ENCODE data around the gene PROC.

The PROC gene

DNA sequence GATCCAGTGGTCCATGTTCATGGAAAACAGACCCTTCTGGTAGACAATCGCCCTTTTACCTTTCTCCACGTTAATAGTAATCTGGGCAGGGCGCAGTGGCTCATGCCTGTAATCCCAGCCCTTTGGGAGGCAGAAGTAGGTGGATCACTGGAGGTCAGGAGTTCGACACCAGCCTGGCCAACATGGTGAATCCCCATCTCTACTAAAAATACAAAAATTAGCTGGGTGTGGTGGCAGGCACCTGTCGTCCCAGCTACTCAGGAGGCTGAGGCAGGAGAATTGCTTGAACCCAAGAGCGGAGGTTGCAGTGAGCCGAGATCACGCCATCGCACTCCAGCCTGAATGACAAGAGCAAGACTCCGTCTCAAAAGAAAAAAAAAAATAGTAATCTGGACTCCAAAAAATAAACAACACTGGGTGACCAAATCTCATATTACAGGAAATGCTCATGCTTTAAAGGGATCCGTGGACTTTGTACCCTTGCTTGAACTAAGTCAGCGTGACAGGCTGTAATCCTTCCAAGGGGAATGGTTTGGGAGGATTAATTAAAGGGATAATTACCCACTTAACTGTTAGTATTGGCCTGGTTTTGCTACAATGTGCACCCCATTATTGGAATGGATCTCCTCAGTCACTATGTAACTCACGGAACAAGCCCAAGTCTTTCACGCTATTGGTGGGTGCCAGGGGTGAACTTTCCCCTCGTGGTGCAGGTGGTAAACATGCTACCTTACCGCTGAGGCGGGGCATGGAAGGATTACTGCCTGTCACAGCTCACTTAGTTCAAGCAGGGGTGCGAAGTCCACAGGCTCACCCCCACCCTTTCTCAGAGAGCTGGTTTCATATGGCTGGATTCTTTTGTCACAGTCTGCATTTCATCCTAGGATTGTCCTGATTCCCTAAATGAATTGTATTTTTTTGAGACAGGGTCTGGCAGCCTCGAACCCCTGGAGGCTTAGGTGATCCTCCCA lies 36.7 kb downstream of the PROC start:
- Histone ChIP-seq H3K9ac (ENCODE audit: low read length in 5 of 5) (no peak overlapping the region), H3K27ac (ENCODE audit: low read depth, low read length) (no peak overlapping the region), H3K4me1 (ENCODE audit: control insufficient read depth in 5 of 5, insufficient read depth in 5 of 5, low read length in 5 of 5) (no peaks in the 10 kb centered on the region), H3K27me3 (ENCODE audit: control insufficient read depth in 5 of 5, insufficient read depth in 4 of 5, low read length in 5 of 5) (no peaks in the 10 kb centered on the region), H3K9me3 (ENCODE audit: control insufficient read depth in 5 of 5, low read length in 5 of 5) (no peaks in the 10 kb centered on the region), H3K36me3 (ENCODE audit: control insufficient read depth in 5 of 5, insufficient read depth in 5 of 5, low read length in 5 of 5) (peaks cover 0 to 6% (median 0%) of the 10 kb centered on the region in 5 donors), H3K4me3 (ENCODE audit: low read depth in 1 of 5, low read length in 5 of 5) (no peak overlapping the region)

GRCh38 chr2:127455566-127456493 lies 37.6 kb downstream of the PROC start:
- Histone ChIP-seq H3K36me3 (ENCODE audit: control insufficient read depth in 5 of 5, insufficient read depth in 5 of 5, low read length in 5 of 5) (peaks cover 0 to 6% (median 0%) of the 10 kb centered on the region in 5 donors), H3K27ac (ENCODE audit: low read depth, low read length) (no peak overlapping the region), H3K9ac (ENCODE audit: low read length in 5 of 5) (no peak overlapping the region), H3K9me3 (ENCODE audit: control insufficient read depth in 5 of 5, low read length in 5 of 5) (no peaks in the 10 kb centered on the region), H3K4me3 (ENCODE audit: low read depth in 1 of 5, low read length in 5 of 5) (no peak overlapping the region), H3K27me3 (ENCODE audit: control insufficient read depth in 5 of 5, insufficient read depth in 4 of 5, low read length in 5 of 5) (no peaks in the 10 kb centered on the region), H3K4me1 (ENCODE audit: control insufficient read depth in 5 of 5, insufficient read depth in 5 of 5, low read length in 5 of 5) (no peaks in the 10 kb centered on the region)

- Histone ChIP-seq H3K9ac (ENCODE audit: low read length in 5 of 5) (no peak overlapping the region), H3K27me3 (ENCODE audit: control insufficient read depth in 5 of 5, insufficient read depth in 4 of 5, low read length in 5 of 5) (no peaks in the 10 kb centered on the region), H3K27ac (ENCODE audit: low read depth, low read length) (no peak overlapping the region), H3K36me3 (ENCODE audit: control insufficient read depth in 5 of 5, insufficient read depth in 5 of 5, low read length in 5 of 5) (peaks cover 0 to 6% (median 0%) of the 10 kb centered on the region in 5 donors), H3K4me1 (ENCODE audit: control insufficient read depth in 5 of 5, insufficient read depth in 5 of 5, low read length in 5 of 5) (no peaks in the 10 kb centered on the region), H3K9me3 (ENCODE audit: control insufficient read depth in 5 of 5, low read length in 5 of 5) (no peaks in the 10 kb centered on the region), H3K4me3 (ENCODE audit: low read depth in 1 of 5, low read length in 5 of 5) (no peak overlapping the region)
Measured at GRCh38 chr2:127456960-127457359, 38.7 kb downstream of the PROC start.

DNA sequence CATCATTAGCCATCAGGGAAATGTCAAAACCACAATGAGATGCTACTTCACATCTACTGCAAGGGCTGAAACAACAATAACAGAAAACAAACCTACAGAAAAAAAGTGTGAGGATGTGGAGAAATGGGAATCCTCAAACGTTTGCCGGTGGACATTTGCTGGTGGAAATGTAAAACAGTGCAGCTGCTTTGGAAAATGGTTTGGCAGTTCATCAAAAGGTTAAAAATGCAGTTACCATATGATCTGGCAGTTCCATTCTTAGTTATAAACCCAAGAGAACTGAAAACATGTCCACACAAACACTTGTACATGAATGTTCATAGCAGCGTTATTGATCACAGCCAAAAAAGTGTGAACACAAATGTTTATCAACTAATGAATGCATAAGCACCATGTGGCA lies 44.2 kb downstream of the PROC start:
- H3K4me3 ChIP-seq (ENCODE audit: low read depth in 1 of 5, low read length in 5 of 5): no peak overlapping the region

GRCh38 chr2:127463155-127463991 lies 45.1 kb downstream of the PROC start:
- no peak overlapping the region for H3K9ac ChIP-seq (ENCODE audit: low read length in 5 of 5)
- H3K9me3 ChIP-seq (ENCODE audit: control insufficient read depth in 5 of 5, low read length in 5 of 5): no peaks in the 10 kb centered on the region
- peaks cover 0 to 6% (median 0%) of the 10 kb centered on the region in 5 donors for H3K36me3 ChIP-seq (ENCODE audit: control insufficient read depth in 5 of 5, insufficient read depth in 5 of 5, low read length in 5 of 5)
- H3K4me3 ChIP-seq (ENCODE audit: low read depth in 1 of 5, low read length in 5 of 5): no peak overlapping the region
- no peak overlapping the region for H3K27ac ChIP-seq (ENCODE audit: low read depth, low read length)
- H3K4me1 ChIP-seq (ENCODE audit: control insufficient read depth in 5 of 5, insufficient read depth in 5 of 5, low read length in 5 of 5): no peaks in the 10 kb centered on the region
- no peaks in the 10 kb centered on the region for H3K27me3 ChIP-seq (ENCODE audit: control insufficient read depth in 5 of 5, insufficient read depth in 4 of 5, low read length in 5 of 5)

More for the DNA sequence above, 44.2 kb downstream of the PROC start:
- no peaks in the 10 kb centered on the region for H3K9me3 ChIP-seq (ENCODE audit: control insufficient read depth in 5 of 5, low read length in 5 of 5)
- H3K27ac ChIP-seq (ENCODE audit: low read depth, low read length): no peak overlapping the region
- H3K27me3 ChIP-seq (ENCODE audit: control insufficient read depth in 5 of 5, insufficient read depth in 4 of 5, low read length in 5 of 5): no peaks in the 10 kb centered on the region
- H3K36me3 ChIP-seq (ENCODE audit: control insufficient read depth in 5 of 5, insufficient read depth in 5 of 5, low read length in 5 of 5): peaks cover 0 to 1% (median 0%) of the 10 kb centered on the region in 5 donors
- no peak overlapping the region for H3K9ac ChIP-seq (ENCODE audit: low read length in 5 of 5)
- no peaks in the 10 kb centered on the region for H3K4me1 ChIP-seq (ENCODE audit: control insufficient read depth in 5 of 5, insufficient read depth in 5 of 5, low read length in 5 of 5)

DNA sequence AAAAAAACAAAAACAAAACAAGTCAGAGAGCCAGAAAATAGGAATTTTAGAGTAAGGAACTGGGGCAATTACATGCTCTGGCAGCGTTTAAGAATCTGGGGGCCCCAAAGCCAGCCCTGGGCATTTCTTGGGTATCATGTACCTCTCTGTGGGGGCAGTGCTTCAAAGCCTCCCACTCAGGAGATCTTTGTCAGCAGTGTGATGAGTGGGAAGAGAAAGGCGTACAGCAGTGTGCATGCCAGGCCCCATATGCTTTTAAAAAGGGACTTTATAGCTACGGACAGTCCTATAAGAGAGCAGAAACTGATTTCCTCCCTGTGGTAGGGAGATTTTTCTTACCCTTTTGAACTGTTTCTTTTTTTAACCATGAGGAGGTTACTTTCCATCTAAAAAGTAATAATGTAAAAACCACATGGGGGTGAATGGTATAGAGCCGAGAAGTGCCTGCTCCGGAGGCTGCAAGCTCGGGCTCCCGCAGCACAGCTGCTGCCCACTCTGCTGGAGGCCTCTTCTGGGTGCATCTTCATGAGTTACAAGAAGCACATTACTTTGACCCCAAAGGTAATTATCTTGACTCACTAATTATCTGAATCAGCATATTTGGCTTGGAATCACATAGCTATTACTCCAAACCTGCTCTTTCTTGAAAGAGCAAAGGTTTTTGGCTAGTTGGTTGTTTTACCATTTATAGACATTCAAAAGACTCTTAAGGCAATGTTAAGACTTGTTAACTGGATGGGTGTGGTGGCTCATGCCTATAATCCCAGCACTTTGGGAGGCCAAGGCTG lies 46.4 kb downstream of the PROC start:
- H3K9me3 ChIP-seq (ENCODE audit: control insufficient read depth in 5 of 5, low read length in 5 of 5): no peaks in the 10 kb centered on the region
- peaks cover 0 to 15% (median 6%) of the 10 kb centered on the region in 5 donors for H3K36me3 ChIP-seq (ENCODE audit: control insufficient read depth in 5 of 5, insufficient read depth in 5 of 5, low read length in 5 of 5)
- no peaks in the 10 kb centered on the region for H3K4me1 ChIP-seq (ENCODE audit: control insufficient read depth in 5 of 5, insufficient read depth in 5 of 5, low read length in 5 of 5)
- no peak overlapping the region for H3K4me3 ChIP-seq (ENCODE audit: low read depth in 1 of 5, low read length in 5 of 5)
- H3K27me3 ChIP-seq (ENCODE audit: control insufficient read depth in 5 of 5, insufficient read depth in 4 of 5, low read length in 5 of 5): no peaks in the 10 kb centered on the region
- H3K9ac ChIP-seq (ENCODE audit: low read length in 5 of 5): no peak overlapping the region
- no peak overlapping the region for H3K27ac ChIP-seq (ENCODE audit: low read depth, low read length)

DNA sequence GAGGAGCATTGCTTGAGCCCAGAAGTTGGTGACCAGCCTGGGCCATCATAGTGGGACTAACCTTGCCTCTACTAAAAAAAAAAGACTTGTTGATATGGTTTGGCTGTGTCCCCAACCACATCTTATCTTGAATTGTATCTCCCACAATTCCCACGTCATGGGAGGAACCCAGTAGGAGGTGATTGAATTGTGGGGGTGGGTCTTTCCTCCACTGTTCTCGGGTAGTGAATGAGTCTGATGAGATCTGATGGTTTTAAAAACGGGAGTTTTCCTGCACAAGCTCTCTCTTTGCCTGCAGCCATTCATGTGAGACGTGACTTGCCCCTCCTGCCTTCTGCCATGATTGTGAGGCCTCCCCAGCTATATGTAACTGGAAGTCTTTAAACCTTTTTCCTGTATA lies 47.0 kb downstream of the PROC start:
- H3K9me3 ChIP-seq (ENCODE audit: control insufficient read depth in 5 of 5, low read length in 5 of 5): no peaks in the 10 kb centered on the region
- H3K4me1 ChIP-seq (ENCODE audit: control insufficient read depth in 5 of 5, insufficient read depth in 5 of 5, low read length in 5 of 5): no peaks in the 10 kb centered on the region
- H3K36me3 ChIP-seq (ENCODE audit: control insufficient read depth in 5 of 5, insufficient read depth in 5 of 5, low read length in 5 of 5): peaks cover 0 to 15% (median 6%) of the 10 kb centered on the region in 5 donors
- no peak overlapping the region for H3K4me3 ChIP-seq (ENCODE audit: low read depth in 1 of 5, low read length in 5 of 5)
- H3K27ac ChIP-seq (ENCODE audit: low read depth, low read length): no peak overlapping the region
- H3K9ac ChIP-seq (ENCODE audit: low read length in 5 of 5): no peak overlapping the region
- H3K27me3 ChIP-seq (ENCODE audit: control insufficient read depth in 5 of 5, insufficient read depth in 4 of 5, low read length in 5 of 5): no peaks in the 10 kb centered on the region

GRCh38 chr2:127469051-127469450 lies 50.8 kb downstream of the PROC start:
- no peak overlapping the region for H3K4me3 ChIP-seq (ENCODE audit: low read depth in 1 of 5, low read length in 5 of 5)
- H3K9ac ChIP-seq (ENCODE audit: low read length in 5 of 5): no peak overlapping the region
- H3K9me3 ChIP-seq (ENCODE audit: control insufficient read depth in 5 of 5, low read length in 5 of 5): no peaks in the 10 kb centered on the region
- peaks cover 0 to 15% (median 6%) of the 10 kb centered on the region in 5 donors for H3K36me3 ChIP-seq (ENCODE audit: control insufficient read depth in 5 of 5, insufficient read depth in 5 of 5, low read length in 5 of 5)
- H3K27ac ChIP-seq (ENCODE audit: low read depth, low read length): no peak overlapping the region
- no peaks in the 10 kb centered on the region for H3K4me1 ChIP-seq (ENCODE audit: control insufficient read depth in 5 of 5, insufficient read depth in 5 of 5, low read length in 5 of 5)
- H3K27me3 ChIP-seq (ENCODE audit: control insufficient read depth in 5 of 5, insufficient read depth in 4 of 5, low read length in 5 of 5): no peaks in the 10 kb centered on the region

GRCh38 chr2:127469974-127470373 lies 51.7 kb downstream of the PROC start:
- Histone ChIP-seq H3K27ac (ENCODE audit: low read depth, low read length) (no peak overlapping the region), H3K9ac (ENCODE audit: low read length in 5 of 5) (no peak overlapping the region), H3K4me1 (ENCODE audit: control insufficient read depth in 5 of 5, insufficient read depth in 5 of 5, low read length in 5 of 5) (no peaks in the 10 kb centered on the region), H3K27me3 (ENCODE audit: control insufficient read depth in 5 of 5, insufficient read depth in 4 of 5, low read length in 5 of 5) (no peaks in the 10 kb centered on the region), H3K9me3 (ENCODE audit: control insufficient read depth in 5 of 5, low read length in 5 of 5) (no peaks in the 10 kb centered on the region), H3K36me3 (ENCODE audit: control insufficient read depth in 5 of 5, insufficient read depth in 5 of 5, low read length in 5 of 5) (peaks cover 0 to 15% (median 6%) of the 10 kb centered on the region in 5 donors), H3K4me3 (ENCODE audit: low read depth in 1 of 5, low read length in 5 of 5) (no peak overlapping the region)

Measured in subcutaneous abdominal adipose tissue (tissue), 5 donors.